Endothelial cell of umbilical vein (primary cell): ENCODE measurements around the gene ALOXE3. TPM values are rescaled to one million over a fixed set of nuclear protein-coding genes. Genes with fewer than 3 reads are reported as not detected.

Source experiments
- BruUV-seq: library from RNA; stranded (reverse); fragments of 400-500 nt; replicated peaks from 2 replicates; lab custom pipeline; 2021; lab: Mats Ljungman, UMichigan
- CTCF ChIA-PET: fragments of 300-600, 350-600 bp; sonication (Branson Sonifier 250); formaldehyde crosslinking; loops from one replicate; lab custom pipeline; 2021; ENCODE audit warnings: antibody characterized with exemption, inconsistent platforms; lab: Charles Lee
- POLR2A ChIA-PET: fragments of 300-600, 350-600 bp; sonication (Branson Sonifier 250); formaldehyde crosslinking; loops from one replicate; lab custom pipeline; 2021; ENCODE audit warnings: antibody characterized with exemption, inconsistent platforms; lab: Charles Lee
- DNase-seq: peaks from one replicate; pipeline ENCODE4 v3.0.0-alpha.2; 2011; ENCODE audit warnings: low read depth, low spot score
- FAIRE-seq: peaks from 2 replicates; lab custom pipeline; 2011; peaks lifted over from hg19 to GRCh38; lab: Jason Lieb, UNC
- H2AFZ ChIP-seq: 2 replicates; pipeline ENCODE4 v1.6.0; 2012; ENCODE audit warnings: low read depth, low read length, control low read depth, inconsistent platforms
- H3K27ac ChIP-seq: 2 replicates; pipeline ENCODE4 v1.5.1; 2011; ENCODE audit warnings: low read depth, mild to moderate bottlenecking, control low read depth, low read length, moderate library complexity; ENCODE audit not compliant: insufficient read depth
- H3K27me3 ChIP-seq, 2 experiments: 2 replicates each; pipeline versions ENCODE4 v1.6.0 to v1.6.1; 2011; ENCODE audit warnings: low read length in 2 of 2, mixed read lengths in 1 of 2; ENCODE audit not compliant: control insufficient read depth in 2 of 2, insufficient read depth in 2 of 2
- H3K36me3 ChIP-seq, 2 experiments: 2 replicates in 1 of 2; 3 replicates in 1 of 2; pipeline ENCODE4 v1.5.1; 2011; ENCODE audit warnings: low read length in 2 of 2, mild to moderate bottlenecking in 1 of 2, moderate library complexity in 1 of 2; ENCODE audit not compliant: control insufficient read depth in 2 of 2, insufficient read depth in 2 of 2; ENCODE audit errors: extremely low read depth in 1 of 2
- H3K4me1 ChIP-seq: 3 replicates; pipeline ENCODE4 v1.5.1; 2011; ENCODE audit warnings: mild to moderate bottlenecking, low read length; ENCODE audit not compliant: control insufficient read depth, insufficient read depth; ENCODE audit errors: extremely low read depth
- H3K4me2 ChIP-seq: 2 replicates; pipeline ENCODE4 v1.6.1; 2011; ENCODE audit warnings: low read length, control low read depth, mixed read lengths; ENCODE audit not compliant: insufficient read depth
- H3K4me3 ChIP-seq, 3 experiments: fragments of 200-600 bp in 1 of 3; sonication (generic), shearing (Covaris generic) in 1 of 3; replicated peaks in 1 of 3; 2 replicates each; pipeline ENCODE4 v1.5.1; 2011 to 2016; ENCODE audit warnings: control low read depth in 3 of 3, low read length in 3 of 3, mild to moderate bottlenecking in 2 of 3, inconsistent platforms in 1 of 3, low read depth in 1 of 3, moderate library complexity in 1 of 3; ENCODE audit not compliant: insufficient read depth in 1 of 3
- H3K79me2 ChIP-seq: 2 replicates; pipeline ENCODE4 v1.6.0; 2012; ENCODE audit warnings: low read length, inconsistent platforms; ENCODE audit not compliant: control insufficient read depth, insufficient read depth
- H3K9ac ChIP-seq: replicated peaks from 2 replicates; pipeline ENCODE3; 2011; ENCODE audit warnings: low read length, control low read depth; ENCODE audit not compliant: insufficient read depth; ENCODE audit errors: extremely low read depth
- H3K9me1 ChIP-seq: replicated peaks from 3 replicates; pipeline ENCODE4 v1.6.0; 2011; ENCODE audit warnings: mild to moderate bottlenecking, low read length; ENCODE audit not compliant: control insufficient read depth, insufficient read depth; ENCODE audit errors: extremely low read depth
- H3K9me3 ChIP-seq: replicated peaks from 2 replicates; pipeline ENCODE4 v1.5.1; 2012; ENCODE audit warnings: low read length, inconsistent platforms; ENCODE audit not compliant: control insufficient read depth, insufficient read depth
- H4K20me1 ChIP-seq: replicated peaks from 2 replicates; pipeline ENCODE3; 2011; ENCODE audit warnings: mild to moderate bottlenecking, low read length; ENCODE audit not compliant: control insufficient read depth, insufficient read depth; ENCODE audit errors: extremely low read depth
- CTCF ChIP-seq, 2 donors: IDR thresholded peaks; 1 replicate in 1 of 2; 2 replicates in 1 of 2; pipeline ENCODE4 v1.5.1; 2011; ENCODE audit warnings: low read length in 2 of 2, mild to moderate bottlenecking in 2 of 2, moderate library complexity in 2 of 2, control low read depth in 1 of 2, inconsistent platforms in 1 of 2, low read depth in 1 of 2; ENCODE audit not compliant: insufficient read depth in 1 of 2; ENCODE audit errors: extremely low read depth in 1 of 2
- EZH2 ChIP-seq: IDR thresholded peaks from 2 replicates; pipeline ENCODE4 v1.6.1; 2012; ENCODE audit warnings: borderline replicate concordance, low read depth, mild to moderate bottlenecking, moderate library complexity, low read length, inconsistent platforms; ENCODE audit not compliant: severe bottlenecking
- FOS ChIP-seq: IDR thresholded peaks from 2 replicates; pipeline ENCODE4 v1.6.1; 2011; ENCODE audit warnings: mild to moderate bottlenecking, low read length, moderate library complexity, borderline replicate concordance; ENCODE audit not compliant: insufficient read depth
- GATA2 ChIP-seq: IDR thresholded peaks from 2 replicates; pipeline ENCODE4 v1.7.0; 2011; ENCODE audit warnings: low read depth, mild to moderate bottlenecking, moderate library complexity, mixed read lengths, low read length; ENCODE audit not compliant: insufficient read length, insufficient read depth
- JUN ChIP-seq: IDR thresholded peaks from 2 replicates; pipeline ENCODE4 v1.6.1; 2011; ENCODE audit warnings: borderline replicate concordance, low read depth; ENCODE audit not compliant: insufficient read length, insufficient read depth
- MAX ChIP-seq: IDR thresholded peaks from 2 replicates; pipeline ENCODE4 v1.6.1; 2011; ENCODE audit not compliant: insufficient read depth, insufficient read length
- MYC ChIP-seq: IDR thresholded peaks from one replicate; pipeline ENCODE4 v1.6.1; 2011; ENCODE audit warnings: mild to moderate bottlenecking, low read depth, low read length
- POLR2A ChIP-seq: IDR thresholded peaks from 2 replicates; pipeline ENCODE4 v1.6.1; 2012; ENCODE audit warnings: low read depth, mild to moderate bottlenecking, control low read depth, low read length
- POLR2AphosphoS5 ChIP-seq: IDR thresholded peaks from 2 replicates; pipeline ENCODE4 v1.6.1; 2012; ENCODE audit warnings: low read depth, mild to moderate bottlenecking, control low read depth, low read length, moderate library complexity; ENCODE audit not compliant: insufficient read depth
- dilution Hi-C: fragments of 300-500 bp; cut with MboI; formaldehyde crosslinking; loops from one replicate; pipeline ENCODE4 v1.15.0; 2019; ENCODE audit warnings: low sequenced_read_pairs; ENCODE audit not compliant: extremely low pct_ligation_motif_present
- intact Hi-C: fragments of 100-400 bp; cut with micrococcal nuclease; formaldehyde crosslinking; loops from one replicate; pipeline ENCODE4 v1.10.0; 2022
- polyA plus RNA-seq, 4 experiments: library from polyadenylated mRNA; depleted of rRNA in 3 of 4; stranded (reverse) in 3 of 4; unstranded in 1 of 4; fragments of >200 nt; gene quantifications; 2 replicates each; pipeline versions ENCODE4 v1.2.1 to v1.2.3, GENCODE V29; 2011 to 2012; ENCODE audit warnings: missing spikeins in 1 of 4
- total RNA-seq: library from RNA; stranded (reverse); gene quantifications from 2 replicates; pipeline ENCODE4 v1.2.3, GENCODE V29; 2021

Gene ALOXE3
- total and polyA plus RNA-seq, 2 donors (not counting 3 experiments of a cell fraction or from before 2014, with no cell fraction given), result 0.01 TPM; not detected in 1

- no peaks in the 10 kb centered on the region for H3K4me1 ChIP-seq
- FAIRE-seq (no peak), DNase-seq (no peak)
- TF ChIP-seq EZH2 (no peak), POLR2A (no peak), CTCF (IDR thresholded peaks at IDR 0.05; ENCODE audit: extremely low read depth in 1 of 2, insufficient read depth in 1 of 2, low read depth in 1 of 2, low read length in 2 of 2) (no peak), MYC (no peak), GATA2 (no peak), JUN (no peak)
- ChIA-PET POLR2A (no interaction called here), CTCF (interaction anchor here (1.1 to 13.7 kb wide), 6 partner anchors 11 to 44 kb away, joined by 4 to 191 read pairs (median 15); partner anchors contain the start of genes ALOX12B and ALOXE3)
- no peaks in the 10 kb centered on the region for H4K20me1 ChIP-seq
- H3K27ac ChIP-seq, result no peak overlapping the region
- no peaks in the 10 kb centered on the region for H3K9me1 ChIP-seq
- intact Hi-C loops, result no loop called here
- dilution Hi-C loops, result no loop called here
- no peak overlapping the region for H3K9ac ChIP-seq
- H3K79me2 ChIP-seq, result no peaks in the 10 kb centered on the region
- H3K36me3 ChIP-seq, result no peaks in the 10 kb centered on the region
- no peak overlapping the region for H2AFZ ChIP-seq
- peaks cover 0 to 6% of the 10 kb centered on the region in 2 experiments for H3K27me3 ChIP-seq
- no TSS peak for BruUV-seq
- H3K4me2 ChIP-seq, result no peak overlapping the region
- H3K9me3 ChIP-seq, result no peaks in the 10 kb centered on the region
- no peak overlapping the region for H3K4me3 ChIP-seq
Measured at GRCh38 chr17:8103549-8103948, 14.8 kb downstream of the ALOXE3 start.

- Histone ChIP-seq H3K4me1 (no peaks in the 10 kb centered on the region), H3K27me3 (peaks cover 0 to 5% of the 10 kb centered on the region in 2 experiments), H3K4me2 (no peak overlapping the region), H3K27ac (no peak overlapping the region), H2AFZ (no peak overlapping the region), H3K4me3 (no peak overlapping the region), H3K36me3 (no peaks in the 10 kb centered on the region), H3K79me2 (no peaks in the 10 kb centered on the region), H3K9me3 (no peaks in the 10 kb centered on the region), H3K9ac (no peak overlapping the region), H4K20me1 (no peaks in the 10 kb centered on the region), H3K9me1 (no peaks in the 10 kb centered on the region)
- BruUV-seq, result no TSS peak
- TF ChIP-seq JUN, result no peak
- TF ChIP-seq GATA2, result no peak
- TF ChIP-seq POLR2A, result no peak
- no peak for TF ChIP-seq FOS
- TF ChIP-seq POLR2AphosphoS5, result no peak
- TF ChIP-seq MAX, result no peak
- no peak for TF ChIP-seq EZH2
- no peak for TF ChIP-seq CTCF (IDR thresholded peaks at IDR 0.05; ENCODE audit: extremely low read depth in 1 of 2, insufficient read depth in 1 of 2, low read depth in 1 of 2, low read length in 2 of 2)
- TF ChIP-seq MYC, result no peak
- dilution Hi-C loops, result no loop called here
- no peak for FAIRE-seq
- DNase-seq, result no peak
- ChIA-PET POLR2A (no interaction called here), CTCF (interaction anchor here (0.6 to 13.7 kb wide), 7 partner anchors 9 to 42 kb away, joined by 3 to 191 read pairs (median 8); no protein-coding TSS in a partner anchor)
- intact Hi-C loops, result no loop called here
Measured at GRCh38 chr17:8101721-8102120, 16.6 kb downstream of the ALOXE3 start.
